ENCODE results near the gene RAD52. TPM values are rescaled to one million over a fixed set of nuclear protein-coding genes. Genes with fewer than 3 reads are reported as not detected.

RAD52 gene
- total RNA-seq, 1 experiment from 2014 or later = 15.3 TPM

DNA sequence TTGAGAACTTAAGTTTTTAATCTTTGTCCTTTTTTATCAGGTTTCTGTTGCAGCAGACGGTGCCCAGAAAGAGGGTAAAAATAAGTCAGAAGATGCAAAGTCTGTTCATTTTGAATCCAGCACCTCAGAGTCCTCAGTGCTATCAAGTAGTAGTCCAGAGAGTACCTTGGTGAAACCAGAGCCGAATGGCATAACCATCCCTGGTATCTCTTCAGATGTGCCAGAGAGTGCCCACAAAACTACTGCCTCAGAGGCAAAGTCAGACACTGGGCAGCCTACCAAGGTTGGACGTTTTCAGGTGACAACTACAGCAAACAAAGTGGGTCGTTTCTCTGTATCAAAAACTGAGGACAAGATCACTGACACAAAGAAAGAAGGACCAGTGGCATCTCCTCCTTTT lies 53.5 kb downstream of the RAD52 start:
- Histone ChIP-seq H3K4me2 (ENCODE audit: insufficient read depth, insufficient read length, low read length) (no peak overlapping the region), H2BK20ac (ENCODE audit: low read depth, low read length, poor library complexity, severe bottlenecking) (no peak overlapping the region), H3K4me1 (ENCODE audit: insufficient read depth, low read length) (no peaks in the 10 kb centered on the region), H3K23ac (ENCODE audit: insufficient read length, low read depth, low read length) (no peak overlapping the region), H2BK5ac (ENCODE audit: insufficient read length, low read length) (no peak overlapping the region), H4K8ac (replicated peaks; ENCODE audit: insufficient read length, low read depth, low read length) (no peak overlapping the region), H2AFZ (ENCODE audit: low read length) (no peak overlapping the region), H3K18ac (ENCODE audit: insufficient read length, low read depth, low read length) (no peak overlapping the region), H2BK120ac (ENCODE audit: low read depth, low read length, poor library complexity, severe bottlenecking) (no peak overlapping the region), H3K23me2 (ENCODE audit: insufficient read length, low read depth, low read length, poor library complexity, severe bottlenecking) (no peaks in the 10 kb centered on the region), H4K20me1 (ENCODE audit: control insufficient read depth, insufficient read depth, insufficient read length) (no peaks in the 10 kb centered on the region), H2BK15ac (ENCODE audit: low read depth, low read length) (no peak overlapping the region), H3K27me3 (ENCODE audit: insufficient read depth, low read length) (no peaks in the 10 kb centered on the region), H3K27ac (ENCODE audit: insufficient read length, low read depth, low read length) (no peak overlapping the region), H3K79me2 (ENCODE audit: insufficient read depth, low read length) (no peaks in the 10 kb centered on the region), H3T11ph (ENCODE audit: low read length) (no peak overlapping the region), H2AK5ac (ENCODE audit: insufficient read length, low read length) (no peak overlapping the region), H4K91ac (ENCODE audit: insufficient read length, low read depth, low read length) (no peak overlapping the region), H3K56ac (ENCODE audit: insufficient read length, low read depth, low read length) (no peak overlapping the region), H3K79me1 (ENCODE audit: insufficient read depth, low read depth, low read length, poor library complexity, severe bottlenecking) (no peaks in the 10 kb centered on the region), H2BK12ac (ENCODE audit: insufficient read length, low read depth, low read length) (no peak overlapping the region), H4K5ac (ENCODE audit: insufficient read length, low read depth, low read length) (no peak overlapping the region), H3K9ac (ENCODE audit: extremely low read depth, insufficient read length, low read length) (no peak overlapping the region), H3K14ac (ENCODE audit: insufficient read depth, low read length) (no peak overlapping the region), H3K4ac (ENCODE audit: low read depth, low read length) (no peak overlapping the region), H3K9me3 (ENCODE audit: control insufficient read depth, low read depth, low read length) (no peaks in the 10 kb centered on the region)
- Mint-ChIP-seq H3K4me3 (no peak overlapping the region), H3K27me3 (ENCODE audit: low read depth) (no peaks in the 10 kb centered on the region), H3K4me1 (no peaks in the 10 kb centered on the region), H3K9me3 (no peaks in the 10 kb centered on the region), H3K36me3 (ENCODE audit: insufficient read depth in 1 of 3, low read depth in 3 of 3) (peaks cover 27 to 72% (median 57%) of the 10 kb centered on the region in 3 experiments), H3K27ac (no peak overlapping the region)
- no CpG with 5 or more reads among the region's 4 CpGs for WGBS (ENCODE audit: extremely low coverage, insufficient read length, low lambda C conversion rate)
- TF ChIP-seq, protein P1, sequence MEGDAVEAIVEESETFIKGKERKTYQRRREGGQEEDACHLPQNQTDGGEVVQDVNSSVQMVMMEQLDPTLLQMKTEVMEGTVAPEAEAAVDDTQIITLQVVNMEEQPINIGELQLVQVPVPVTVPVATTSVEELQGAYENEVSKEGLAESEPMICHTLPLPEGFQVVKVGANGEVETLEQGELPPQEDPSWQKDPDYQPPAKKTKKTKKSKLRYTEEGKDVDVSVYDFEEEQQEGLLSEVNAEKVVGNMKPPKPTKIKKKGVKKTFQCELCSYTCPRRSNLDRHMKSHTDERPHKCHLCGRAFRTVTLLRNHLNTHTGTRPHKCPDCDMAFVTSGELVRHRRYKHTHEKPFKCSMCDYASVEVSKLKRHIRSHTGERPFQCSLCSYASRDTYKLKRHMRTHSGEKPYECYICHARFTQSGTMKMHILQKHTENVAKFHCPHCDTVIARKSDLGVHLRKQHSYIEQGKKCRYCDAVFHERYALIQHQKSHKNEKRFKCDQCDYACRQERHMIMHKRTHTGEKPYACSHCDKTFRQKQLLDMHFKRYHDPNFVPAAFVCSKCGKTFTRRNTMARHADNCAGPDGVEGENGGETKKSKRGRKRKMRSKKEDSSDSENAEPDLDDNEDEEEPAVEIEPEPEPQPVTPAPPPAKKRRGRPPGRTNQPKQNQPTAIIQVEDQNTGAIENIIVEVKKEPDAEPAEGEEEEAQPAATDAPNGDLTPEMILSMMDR (conservative IDR thresholded peaks at IDR 0.05) = no peak
- no peak for DNase-seq
